IPS-18a (cell line): ENCODE data around the gene OTUD6A.
"Not testable (repeated sequence)": the region's sequence is repeated elsewhere in the genome, so short reads cannot be mapped to it uniquely, and the experiment has no call there.

Source experiments
- H3K27ac ChIP-seq: one replicate; pipeline ENCODE4 v1.5.1; 2013; ENCODE audit warnings: low read length
- H3K27me3 ChIP-seq: one replicate; pipeline ENCODE4 v1.6.1; 2013; ENCODE audit warnings: mild to moderate bottlenecking, low read length; ENCODE audit not compliant: control insufficient read depth, insufficient read depth
- H3K36me3 ChIP-seq: one replicate; pipeline ENCODE4 v1.6.1; 2013; ENCODE audit warnings: low read depth, low read length; ENCODE audit not compliant: control insufficient read depth
- H3K4me1 ChIP-seq: one replicate; pipeline ENCODE4 v1.6.1; 2013; ENCODE audit warnings: low read depth, low read length; ENCODE audit not compliant: control insufficient read depth
- H3K4me3 ChIP-seq: one replicate; pipeline ENCODE4 v1.5.1; 2013; ENCODE audit warnings: low read length
- H3K9ac ChIP-seq: one replicate; pipeline ENCODE4 v1.6.1; 2013; ENCODE audit warnings: mild to moderate bottlenecking, low read length, moderate library complexity
- H3K9me3 ChIP-seq: one replicate; pipeline ENCODE4 v1.6.1; 2013; ENCODE audit warnings: low read depth, low read length; ENCODE audit not compliant: control insufficient read depth

OTUD6A gene

GRCh38 chrX:70089604-70090297, 27.5 kb downstream of the OTUD6A start:
- no peaks in the 10 kb centered on the region for H3K27me3 ChIP-seq
- H3K4me3 ChIP-seq: no peak overlapping the region
- H3K4me1 ChIP-seq: peaks cover 4% of the 10 kb centered on the region
- H3K9ac ChIP-seq: no peak overlapping the region
- no peaks in the 10 kb centered on the region for H3K36me3 ChIP-seq
- no peak overlapping the region for H3K27ac ChIP-seq
- H3K9me3 ChIP-seq: peaks cover 7% of the 10 kb centered on the region

- Histone ChIP-seq H3K4me1 (no peaks in the 10 kb centered on the region), H3K9ac (no peak overlapping the region), H3K4me3 (no peak overlapping the region), H3K36me3 (no peaks in the 10 kb centered on the region), H3K9me3 (peaks cover 7% of the 10 kb centered on the region), H3K27ac (no peak overlapping the region), H3K27me3 (no peaks in the 10 kb centered on the region)
These were observed 30.0 kb downstream of the OTUD6A start for GRCh38 chrX:70092247-70092646.

- H3K27me3 ChIP-seq: no peaks in the 10 kb centered on the region
- no peaks in the 10 kb centered on the region for H3K4me1 ChIP-seq
- no peak overlapping the region for H3K27ac ChIP-seq
- no peak overlapping the region for H3K4me3 ChIP-seq
- H3K9ac ChIP-seq: no peak overlapping the region
- H3K36me3 ChIP-seq: no peaks in the 10 kb centered on the region
- H3K9me3 ChIP-seq: peaks cover 6% of the 10 kb centered on the region
These were observed 33.8 kb downstream of the OTUD6A start for GRCh38 chrX:70096052-70096451.

- Histone ChIP-seq H3K36me3 (no peaks in the 10 kb centered on the region), H3K9me3 (no peaks in the 10 kb centered on the region), H3K4me3 (no peak overlapping the region), H3K9ac (no peak overlapping the region), H3K4me1 (no peaks in the 10 kb centered on the region), H3K27ac (no peak overlapping the region), H3K27me3 (no peaks in the 10 kb centered on the region)
These were observed 43.0 kb downstream of the OTUD6A start for GRCh38 chrX:70105229-70105628.

- not testable (repeated sequence) for H3K4me1 ChIP-seq, H3K4me3 ChIP-seq, H3K36me3 ChIP-seq, H3K27me3 ChIP-seq, H3K27ac ChIP-seq, H3K9ac ChIP-seq
- peaks cover 21% of the 10 kb centered on the region for H3K9me3 ChIP-seq
These were observed 49.3 kb downstream of the OTUD6A start for GRCh38 chrX:70111436-70112026.
